Stimulated activated naive CD4-positive, alpha-beta T cell treated with Interleukin-2 at 50 U/mL for 16 hours (primary cell): ENCODE results near the gene TMEM41B.
A peak's percentile ranks its signal among the peaks of the same experiment; 100 is the strongest.
"Not testable (repeated sequence)": the region's sequence is repeated elsewhere in the genome, so short reads cannot be mapped to it uniquely, and the experiment has no call there.

Source experiments
- DNase-seq: peaks from one replicate; lab custom pipeline; 2025; lab: John Stamatoyannopoulos, UW

TMEM41B gene

GRCh38 chr11:9304178-9304577 lies 10.2 kb downstream of the TMEM41B start:
- no peak for DNase-seq

GRCh38 chr11:9302448-9302847 lies 11.9 kb downstream of the TMEM41B start:
- no peak for DNase-seq

- no peak for DNase-seq
Measured at GRCh38 chr11:9301720-9302119, 12.7 kb downstream of the TMEM41B start.

- DNase-seq: no peak
Measured at GRCh38 chr11:9293646-9294045, 20.7 kb downstream of the TMEM41B start.

- no peak for DNase-seq
Measured at GRCh38 chr11:9285850-9286587, 28.4 kb downstream of the TMEM41B start.

- DNase-seq: peak; percentile 36
Measured at GRCh38 chr11:9280655-9281301, 33.6 kb downstream of the TMEM41B start.

- no peak for DNase-seq
Measured at GRCh38 chr11:9277176-9277575, 37.2 kb downstream of the TMEM41B start.

GRCh38 chr11:9276571-9276970 lies 37.8 kb downstream of the TMEM41B start:
- no peak for DNase-seq

GRCh38 chr11:9274499-9275258 lies 39.7 kb downstream of the TMEM41B start:
- DNase-seq: no peak

- DNase-seq: no peak
Measured at GRCh38 chr11:9273376-9274336, 40.7 kb downstream of the TMEM41B start.

GRCh38 chr11:9269492-9270013 lies 44.8 kb downstream of the TMEM41B start:
- DNase-seq: no peak

- DNase-seq: no peak
Measured at GRCh38 chr11:9267680-9268079, 46.7 kb downstream of the TMEM41B start.

GRCh38 chr11:9266926-9267325 lies 47.5 kb downstream of the TMEM41B start:
- no peak for DNase-seq

- no peak for DNase-seq
Measured at GRCh38 chr11:9266132-9266736, 48.2 kb downstream of the TMEM41B start.

- peak; percentile 29 for DNase-seq
Measured at GRCh38 chr11:9265211-9266131, 48.9 kb downstream of the TMEM41B start, which contains the start of gene DENND5A. Gene DENND5A (minus strand): TSS chr11:9265350. CDS start chr11:9265069, 281 bp downstream.

- DNase-seq: peak; percentile 36
Measured at GRCh38 chr11:9264316-9265210, 49.8 kb downstream of the TMEM41B start.

- DNase-seq: peak; percentile 46
Measured at GRCh38 chr11:9263840-9264315, 50.5 kb downstream of the TMEM41B start.

- not testable (repeated sequence) for DNase-seq
Measured at GRCh38 chr11:9260838-9261146, 53.6 kb downstream of the TMEM41B start.
